HEK293 (cell line): ENCODE measurements around the gene RNU7-1.

ENCODE experiments used
- CTCF ChIA-PET: fragments of 350-600 bp; formaldehyde crosslinking; extraction: SDS; loops from one replicate; lab custom pipeline; 2021; ENCODE audit warnings: antibody characterized with exemption; lab: Yijun Ruan, JAX
- POLR2A ChIA-PET: fragments of 300-600 bp; formaldehyde crosslinking; extraction: SDS; loops from one replicate; lab custom pipeline; 2020; ENCODE audit warnings: antibody characterized with exemption, inconsistent platforms; lab: Yijun Ruan, JAX
- H3K27ac ChIP-seq: fragments of 200-500 bp; sonication (Bioruptor generic); 2 replicates; pipeline ENCODE4 v1.5.1; 2014; ENCODE audit warnings: low read depth, low read length, control low read depth, inconsistent platforms; ENCODE audit errors: extremely low read depth
- H3K36me3 ChIP-seq, 2 experiments: fragments of 200-500 bp in 1 of 2; sonication (Bioruptor generic) in 1 of 2; 1 replicate in 1 of 2; 2 replicates in 1 of 2; pipeline ENCODE4 v1.5.1; 2014 to 2017; ENCODE audit warnings: inconsistent platforms in 2 of 2, low read length in 2 of 2; ENCODE audit not compliant: control insufficient read depth in 2 of 2, insufficient read depth in 1 of 2
- H3K4me1 ChIP-seq: fragments of 200-500 bp; sonication (Bioruptor generic); 2 replicates; pipeline ENCODE4 v1.5.1; 2014; ENCODE audit warnings: mild to moderate bottlenecking, low read length, inconsistent platforms; ENCODE audit not compliant: control insufficient read depth, insufficient read depth
- H3K4me3 ChIP-seq: 2 replicates; pipeline ENCODE4 v1.5.1; 2011; ENCODE audit warnings: low read depth, mild to moderate bottlenecking, control low read depth, low read length, moderate library complexity
- H3K9me3 ChIP-seq: fragments of 200-500 bp; sonication (Bioruptor generic); 2 replicates; pipeline ENCODE4 v1.5.1; 2014; ENCODE audit warnings: low read depth, low read length, inconsistent platforms; ENCODE audit not compliant: control insufficient read depth, insufficient read depth
- BCL11A ChIP-seq: fragments of 450-650 bp; formaldehyde crosslinking; IDR thresholded peaks from 2 replicates; pipeline ENCODE4 v1.5.1; 2016; ENCODE audit warnings: low read depth, missing biosample characterization, missing genetic modification characterization
- KLF16 ChIP-seq: fragments of 450-650 bp; formaldehyde crosslinking; IDR thresholded peaks from 2 replicates; pipeline ENCODE4 v1.5.1; 2017; ENCODE audit warnings: missing biosample characterization, missing genetic modification characterization
- ZBTB20 ChIP-seq: fragments of 450-650 bp; formaldehyde crosslinking; IDR thresholded peaks from 2 replicates; pipeline ENCODE4 v1.5.1; 2016; ENCODE audit warnings: missing biosample characterization, missing genetic modification characterization
- ZNF521 ChIP-seq: fragments of 450-650 bp; formaldehyde crosslinking; IDR thresholded peaks from 2 replicates; pipeline ENCODE4 v1.5.1; 2017; ENCODE audit warnings: missing biosample characterization, mild to moderate bottlenecking, missing genetic modification characterization
- ZNF664 ChIP-seq: fragments of 450-650 bp; formaldehyde crosslinking; IDR thresholded peaks from 2 replicates; pipeline ENCODE4 v1.5.1; 2016; ENCODE audit warnings: missing biosample characterization, missing genetic modification characterization
- ZNF777 ChIP-seq: fragments of 450-650 bp; formaldehyde crosslinking; IDR thresholded peaks from 2 replicates; pipeline ENCODE4 v1.5.1; 2017; ENCODE audit warnings: missing biosample characterization, missing genetic modification characterization, borderline replicate concordance
- ZXDB ChIP-seq: fragments of 450-650 bp; formaldehyde crosslinking; IDR thresholded peaks from 2 replicates; pipeline ENCODE4 v1.5.1; 2016; ENCODE audit warnings: missing biosample characterization, missing genetic modification characterization
- TF ChIP-seq, protein P1 (sequence below): fragments of 450-650 bp; formaldehyde crosslinking; IDR thresholded peaks from 2 replicates; pipeline ENCODE4 v1.5.1; 2016; ENCODE audit warnings: missing biosample characterization, missing genetic modification characterization
- TF ChIP-seq, protein P2 (sequence below): fragments of 450-650 bp; formaldehyde crosslinking; IDR thresholded peaks from 2 replicates; pipeline ENCODE4 v1.5.1; 2016; ENCODE audit warnings: missing biosample characterization, missing genetic modification characterization
- TF ChIP-seq, protein P3 (sequence below): fragments of 450-650 bp; formaldehyde crosslinking; IDR thresholded peaks from 2 replicates; pipeline ENCODE4 v1.5.1; 2017; ENCODE audit warnings: missing biosample characterization, missing genetic modification characterization
- TF ChIP-seq, protein P4 (sequence below): fragments of 450-650 bp; formaldehyde crosslinking; IDR thresholded peaks from 2 replicates; pipeline ENCODE4 v1.5.1; 2017; ENCODE audit warnings: missing biosample characterization, missing genetic modification characterization
- TF ChIP-seq, protein P5 (sequence below): fragments of 450-650 bp; formaldehyde crosslinking; IDR thresholded peaks from 2 replicates; pipeline ENCODE4 v1.5.1; 2016; ENCODE audit warnings: missing biosample characterization, missing genetic modification characterization

RNU7-1 gene

DNA sequence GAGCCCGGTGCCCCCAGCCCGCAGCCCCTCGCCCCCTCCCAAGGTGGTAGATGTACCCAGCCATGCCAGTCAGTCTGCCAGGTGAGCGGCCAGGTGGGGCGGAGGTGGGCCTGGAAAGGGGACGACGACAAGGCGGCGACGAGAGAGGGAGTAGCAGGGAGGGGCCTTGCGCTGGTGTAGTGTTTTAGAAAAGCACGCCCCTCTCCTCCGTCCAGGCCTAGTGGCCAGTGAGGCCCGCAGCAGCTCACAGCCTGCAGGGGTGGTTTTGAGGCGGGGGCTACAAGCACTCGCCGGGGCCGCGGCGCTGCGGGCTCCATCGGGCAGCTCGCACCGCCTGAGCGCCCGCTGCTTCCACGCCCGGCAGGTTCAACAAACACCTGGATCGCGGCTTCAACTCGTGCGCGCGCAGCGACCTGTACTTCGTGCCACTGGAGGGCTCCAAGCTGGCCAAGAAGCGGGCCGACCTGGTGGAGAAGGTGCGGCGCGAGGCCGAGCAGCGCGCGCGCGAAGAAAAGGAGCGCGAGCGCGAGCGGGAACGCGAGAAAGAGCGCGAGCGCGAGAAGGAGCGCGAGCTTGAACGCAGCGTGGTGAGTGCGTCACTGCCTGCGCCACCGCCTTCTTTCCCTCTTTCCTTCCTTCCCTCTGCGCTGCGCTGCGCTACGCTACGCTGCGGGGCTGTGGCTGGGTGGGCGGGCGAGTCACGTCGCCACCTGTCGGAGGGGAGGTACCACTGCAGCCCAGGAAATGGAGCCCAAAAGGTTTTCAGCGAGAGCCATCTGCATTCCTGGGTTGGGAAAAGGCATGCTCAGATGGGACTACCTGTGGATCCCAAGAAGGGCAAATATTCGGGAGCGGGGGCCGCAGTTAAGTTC lies 5.9 kb upstream of the RNU7-1 start (continued):
- TF ChIP-seq, protein P1, sequence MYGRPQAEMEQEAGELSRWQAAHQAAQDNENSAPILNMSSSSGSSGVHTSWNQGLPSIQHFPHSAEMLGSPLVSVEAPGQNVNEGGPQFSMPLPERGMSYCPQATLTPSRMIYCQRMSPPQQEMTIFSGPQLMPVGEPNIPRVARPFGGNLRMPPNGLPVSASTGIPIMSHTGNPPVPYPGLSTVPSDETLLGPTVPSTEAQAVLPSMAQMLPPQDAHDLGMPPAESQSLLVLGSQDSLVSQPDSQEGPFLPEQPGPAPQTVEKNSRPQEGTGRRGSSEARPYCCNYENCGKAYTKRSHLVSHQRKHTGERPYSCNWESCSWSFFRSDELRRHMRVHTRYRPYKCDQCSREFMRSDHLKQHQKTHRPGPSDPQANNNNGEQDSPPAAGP: peak; percentile 93
- TF ChIP-seq, protein P2, sequence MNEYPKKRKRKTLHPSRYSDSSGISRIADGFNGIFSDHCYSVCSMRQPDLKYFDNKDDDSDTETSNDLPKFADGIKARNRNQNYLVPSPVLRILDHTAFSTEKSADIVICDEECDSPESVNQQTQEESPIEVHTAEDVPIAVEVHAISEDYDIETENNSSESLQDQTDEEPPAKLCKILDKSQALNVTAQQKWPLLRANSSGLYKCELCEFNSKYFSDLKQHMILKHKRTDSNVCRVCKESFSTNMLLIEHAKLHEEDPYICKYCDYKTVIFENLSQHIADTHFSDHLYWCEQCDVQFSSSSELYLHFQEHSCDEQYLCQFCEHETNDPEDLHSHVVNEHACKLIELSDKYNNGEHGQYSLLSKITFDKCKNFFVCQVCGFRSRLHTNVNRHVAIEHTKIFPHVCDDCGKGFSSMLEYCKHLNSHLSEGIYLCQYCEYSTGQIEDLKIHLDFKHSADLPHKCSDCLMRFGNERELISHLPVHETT: peak; percentile 90
- peak; percentile 98 for TF ChIP-seq KLF16
- no peak for TF ChIP-seq ZNF664 (tag by site-specific recombination)
- peak; percentile 94 for TF ChIP-seq ZXDB
- TF ChIP-seq, protein P3, sequence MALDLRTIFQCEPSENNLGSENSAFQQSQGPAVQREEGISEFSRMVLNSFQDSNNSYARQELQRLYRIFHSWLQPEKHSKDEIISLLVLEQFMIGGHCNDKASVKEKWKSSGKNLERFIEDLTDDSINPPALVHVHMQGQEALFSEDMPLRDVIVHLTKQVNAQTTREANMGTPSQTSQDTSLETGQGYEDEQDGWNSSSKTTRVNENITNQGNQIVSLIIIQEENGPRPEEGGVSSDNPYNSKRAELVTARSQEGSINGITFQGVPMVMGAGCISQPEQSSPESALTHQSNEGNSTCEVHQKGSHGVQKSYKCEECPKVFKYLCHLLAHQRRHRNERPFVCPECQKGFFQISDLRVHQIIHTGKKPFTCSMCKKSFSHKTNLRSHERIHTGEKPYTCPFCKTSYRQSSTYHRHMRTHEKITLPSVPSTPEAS (tag by site-specific recombination): 0 out of 2 replicates have a peak, but pooled peaks have one; percentile 11
- TF ChIP-seq, protein P4, sequence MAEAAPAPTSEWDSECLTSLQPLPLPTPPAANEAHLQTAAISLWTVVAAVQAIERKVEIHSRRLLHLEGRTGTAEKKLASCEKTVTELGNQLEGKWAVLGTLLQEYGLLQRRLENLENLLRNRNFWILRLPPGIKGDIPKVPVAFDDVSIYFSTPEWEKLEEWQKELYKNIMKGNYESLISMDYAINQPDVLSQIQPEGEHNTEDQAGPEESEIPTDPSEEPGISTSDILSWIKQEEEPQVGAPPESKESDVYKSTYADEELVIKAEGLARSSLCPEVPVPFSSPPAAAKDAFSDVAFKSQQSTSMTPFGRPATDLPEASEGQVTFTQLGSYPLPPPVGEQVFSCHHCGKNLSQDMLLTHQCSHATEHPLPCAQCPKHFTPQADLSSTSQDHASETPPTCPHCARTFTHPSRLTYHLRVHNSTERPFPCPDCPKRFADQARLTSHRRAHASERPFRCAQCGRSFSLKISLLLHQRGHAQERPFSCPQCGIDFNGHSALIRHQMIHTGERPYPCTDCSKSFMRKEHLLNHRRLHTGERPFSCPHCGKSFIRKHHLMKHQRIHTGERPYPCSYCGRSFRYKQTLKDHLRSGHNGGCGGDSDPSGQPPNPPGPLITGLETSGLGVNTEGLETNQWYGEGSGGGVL (tag by site-specific recombination): no peak
- TF ChIP-seq ZBTB20 (tag by site-specific recombination): peak; percentile 76; the same call in 1 of the 2 replicates
- TF ChIP-seq ZNF521 (tag by site-specific recombination): no peak
- no peak for TF ChIP-seq ZNF777 (tag by site-specific recombination)
- TF ChIP-seq, all 188 proteins: peak for 77

DNA sequence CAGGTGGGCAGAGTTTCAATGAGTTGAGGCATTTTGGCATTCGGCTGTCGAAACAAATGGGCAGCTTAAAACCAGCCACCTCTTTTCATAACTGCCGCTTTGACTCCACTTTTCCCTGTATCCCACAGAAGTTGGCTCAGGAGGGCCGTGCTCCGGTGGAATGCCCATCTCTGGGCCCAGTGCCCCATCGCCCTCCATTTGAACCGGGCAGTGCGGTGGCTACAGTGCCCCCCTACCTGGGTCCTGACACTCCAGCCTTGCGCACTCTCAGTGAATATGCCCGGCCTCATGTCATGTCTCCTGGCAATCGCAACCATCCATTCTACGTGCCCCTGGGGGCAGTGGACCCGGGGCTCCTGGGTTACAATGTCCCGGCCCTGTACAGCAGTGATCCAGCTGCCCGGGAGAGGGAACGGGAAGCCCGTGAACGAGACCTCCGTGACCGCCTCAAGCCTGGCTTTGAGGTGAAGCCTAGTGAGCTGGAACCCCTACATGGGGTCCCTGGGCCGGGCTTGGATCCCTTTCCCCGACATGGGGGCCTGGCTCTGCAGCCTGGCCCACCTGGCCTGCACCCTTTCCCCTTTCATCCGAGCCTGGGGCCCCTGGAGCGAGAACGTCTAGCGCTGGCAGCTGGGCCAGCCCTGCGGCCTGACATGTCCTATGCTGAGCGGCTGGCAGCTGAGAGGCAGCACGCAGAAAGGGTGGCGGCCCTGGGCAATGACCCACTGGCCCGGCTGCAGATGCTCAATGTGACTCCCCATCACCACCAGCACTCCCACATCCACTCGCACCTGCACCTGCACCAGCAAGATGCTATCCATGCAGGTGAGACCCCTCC lies 5.0 kb upstream of the RNU7-1 start:
- ChIA-PET POLR2A (interaction anchor here (0.9 to 4.1 kb wide), 15 partner anchors 8 to 191 kb away, joined by 3 to 45 read pairs (median 5); partner anchors contain the start of genes SPSB2, TPI1 and USP5), CTCF (interaction anchor here (0.6 to 4.9 kb wide), 15 partner anchors 8 to 454 kb away, joined by 3 to 53 read pairs (median 5); partner anchors contain the start of genes CDCA3, SPSB2 and USP5)
- peaks cover 28 to 66% of the 10 kb centered on the region in 2 experiments for H3K36me3 ChIP-seq
- H3K9me3 ChIP-seq: no peaks in the 10 kb centered on the region
- peak overlapping the region; percentile 13 for H3K4me3 ChIP-seq
- TF ChIP-seq, protein P5, sequence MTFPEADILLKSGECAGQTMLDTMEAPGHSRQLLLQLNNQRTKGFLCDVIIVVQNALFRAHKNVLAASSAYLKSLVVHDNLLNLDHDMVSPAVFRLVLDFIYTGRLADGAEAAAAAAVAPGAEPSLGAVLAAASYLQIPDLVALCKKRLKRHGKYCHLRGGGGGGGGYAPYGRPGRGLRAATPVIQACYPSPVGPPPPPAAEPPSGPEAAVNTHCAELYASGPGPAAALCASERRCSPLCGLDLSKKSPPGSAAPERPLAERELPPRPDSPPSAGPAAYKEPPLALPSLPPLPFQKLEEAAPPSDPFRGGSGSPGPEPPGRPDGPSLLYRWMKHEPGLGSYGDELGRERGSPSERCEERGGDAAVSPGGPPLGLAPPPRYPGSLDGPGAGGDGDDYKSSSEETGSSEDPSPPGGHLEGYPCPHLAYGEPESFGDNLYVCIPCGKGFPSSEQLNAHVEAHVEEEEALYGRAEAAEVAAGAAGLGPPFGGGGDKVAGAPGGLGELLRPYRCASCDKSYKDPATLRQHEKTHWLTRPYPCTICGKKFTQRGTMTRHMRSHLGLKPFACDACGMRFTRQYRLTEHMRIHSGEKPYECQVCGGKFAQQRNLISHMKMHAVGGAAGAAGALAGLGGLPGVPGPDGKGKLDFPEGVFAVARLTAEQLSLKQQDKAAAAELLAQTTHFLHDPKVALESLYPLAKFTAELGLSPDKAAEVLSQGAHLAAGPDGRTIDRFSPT: peak; percentile 16; the same call in 1 of the 2 replicates
- no peak for TF ChIP-seq BCL11A (tag by site-specific recombination)
- H3K4me1 ChIP-seq: peaks cover 6% of the 10 kb centered on the region
- H3K27ac ChIP-seq: peak overlapping the region; percentile 25; the same call in 1 of the 2 replicates
